Tibial nerve (tissue), 4 donors: ENCODE measurements around the gene MSL3B.

ENCODE experiments used
- DNase-seq, 2 donors: peaks; one replicate each; pipeline ENCODE4 v3.0.0-alpha.2; 2019; ENCODE audit warnings: low spot score in 2 of 2
- H3K27ac ChIP-seq, 4 donors: fragments of 200-600 bp; sonication (generic) in 3 of 4; one replicate each; pipeline ENCODE4 v1.5.1; 2017 to 2019; ENCODE audit warnings: mild to moderate bottlenecking in 1 of 4
- H3K27me3 ChIP-seq, 2 donors: fragments of 200-600 bp; sonication (generic) in 1 of 2; one replicate each; pipeline versions ENCODE4 v1.5.1 to v1.6.0; 2017 to 2019
- H3K36me3 ChIP-seq, 3 donors: fragments of 200-600 bp; sonication (generic); one replicate each; pipeline ENCODE4 v1.5.1; 2018 to 2019
- H3K4me1 ChIP-seq, 4 donors: fragments of 200-600 bp; sonication (generic) in 3 of 4; one replicate each; pipeline ENCODE4 v1.5.1; 2017 to 2019
- H3K4me3 ChIP-seq, 4 donors: fragments of 200-600 bp; sonication (generic) in 3 of 4; one replicate each; pipeline ENCODE4 v1.5.1; 2017 to 2019; ENCODE audit warnings: mild to moderate bottlenecking in 1 of 4, moderate library complexity in 1 of 4
- H3K9me3 ChIP-seq, 4 donors: fragments of 200-600 bp; sonication (generic) in 3 of 4; one replicate each; pipeline ENCODE4 v1.5.1; 2017 to 2019
- CTCF ChIP-seq, 5 experiments: fragments of 200-600 bp in 3 of 5; fragments of 450-650 bp in 2 of 5; sonication (generic) in 3 of 5; IDR thresholded peaks; one replicate each; pipeline ENCODE4 v1.5.1; 2016 to 2019; ENCODE audit warnings: antibody characterized with exemption in 5 of 5, mild to moderate bottlenecking in 3 of 5, moderate library complexity in 2 of 5
- EP300 ChIP-seq, 2 donors: sonication (generic); formaldehyde crosslinking; IDR thresholded peaks; one replicate each; pipeline ENCODE4 v1.6.1; 2017; ENCODE audit warnings: antibody characterized with exemption in 2 of 2, mild to moderate bottlenecking in 1 of 2
- POLR2A ChIP-seq, 2 donors: fragments of 450-650 bp; IDR thresholded peaks; one replicate each; pipeline ENCODE4 v1.6.1; 2017; ENCODE audit warnings: antibody characterized with exemption in 2 of 2, mild to moderate bottlenecking in 2 of 2, moderate library complexity in 2 of 2
- WGBS, 2 donors: methylation state at CpG; one replicate each; pipeline ENCODE4 v1.1.5; 2018; 5-methylcytosine and 5-hydroxymethylcytosine counted together

Gene MSL3B

GRCh38 chr2:233831011-233831721, 37.0 kb downstream of the MSL3B start:
- H3K27me3 ChIP-seq = no peaks in the 10 kb centered on the region
- no peaks in the 10 kb centered on the region for H3K4me1 ChIP-seq
- H3K9me3 ChIP-seq = no peaks in the 10 kb centered on the region
- 65 to 81% methylated on average over 11 to 13 of the region's 14 CpGs for WGBS, 2 donors
- H3K4me3 ChIP-seq = no peak overlapping the region
- H3K36me3 ChIP-seq = no peaks in the 10 kb centered on the region
- DNase-seq = no peak
- TF ChIP-seq CTCF (IDR thresholded peaks at IDR 0.05) (no peak), EP300 (IDR thresholded peaks at IDR 0.05) (no peak), POLR2A (IDR thresholded peaks at IDR 0.05) (no peak)
- no peak overlapping the region for H3K27ac ChIP-seq

DNA sequence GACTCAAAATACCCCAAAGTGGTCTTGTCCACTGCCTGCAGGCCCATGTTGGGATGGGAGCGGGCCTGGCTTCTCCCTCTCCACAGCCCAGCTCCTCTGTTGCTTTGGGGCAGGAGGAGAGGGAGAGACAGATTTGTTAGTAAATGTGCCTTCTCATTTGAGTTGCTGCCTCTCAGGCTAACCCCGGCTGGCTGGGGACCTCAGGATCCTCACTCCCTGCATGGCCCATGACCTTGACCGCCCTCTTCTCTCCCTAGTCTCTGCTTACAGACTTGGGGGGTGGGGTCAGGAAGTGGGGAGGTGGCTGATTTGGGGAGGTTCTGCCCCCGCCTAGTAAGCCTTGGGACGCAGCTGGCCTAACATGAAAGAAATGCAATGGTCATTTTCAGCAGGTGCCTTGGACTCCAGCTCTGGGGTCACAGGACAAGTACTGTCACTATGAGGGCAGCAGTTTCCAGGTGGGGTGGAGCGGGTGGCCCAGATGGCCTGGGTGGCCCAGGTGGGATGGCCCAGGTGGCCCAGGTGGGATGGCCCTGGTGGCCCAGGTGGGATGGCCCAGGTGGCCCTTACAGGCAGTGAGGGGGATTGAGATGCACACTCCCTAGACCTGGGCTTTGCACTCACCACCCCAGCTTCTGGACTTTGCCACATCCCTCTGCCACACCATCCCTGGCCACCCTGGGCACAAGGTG, 37.9 kb downstream of the MSL3B start:
- DNase-seq = no peak
- TF ChIP-seq POLR2A (IDR thresholded peaks at IDR 0.05) = no peak
- TF ChIP-seq CTCF (IDR thresholded peaks at IDR 0.05) = no peak
- no peak for TF ChIP-seq EP300 (IDR thresholded peaks at IDR 0.05)
- WGBS, 2 donors = 89 to 93% methylated on average over 6 of the region's 6 CpGs
- no peaks in the 10 kb centered on the region for H3K9me3 ChIP-seq
- no peak overlapping the region for H3K27ac ChIP-seq
- H3K36me3 ChIP-seq = no peaks in the 10 kb centered on the region
- H3K27me3 ChIP-seq = no peaks in the 10 kb centered on the region
- H3K4me3 ChIP-seq = no peak overlapping the region
- no peaks in the 10 kb centered on the region for H3K4me1 ChIP-seq

GRCh38 chr2:233829193-233830110, 38.7 kb downstream of the MSL3B start:
- Histone ChIP-seq H3K9me3 (no peaks in the 10 kb centered on the region), H3K36me3 (no peaks in the 10 kb centered on the region), H3K4me1 (no peaks in the 10 kb centered on the region), H3K4me3 (no peak overlapping the region), H3K27me3 (no peaks in the 10 kb centered on the region), H3K27ac (no peak overlapping the region)
- no peak for DNase-seq
- TF ChIP-seq POLR2A (IDR thresholded peaks at IDR 0.05) (no peak), EP300 (IDR thresholded peaks at IDR 0.05) (no peak)
- 84 to 86% methylated on average over 11 to 15 of the region's 15 CpGs for WGBS, 2 donors

DNA sequence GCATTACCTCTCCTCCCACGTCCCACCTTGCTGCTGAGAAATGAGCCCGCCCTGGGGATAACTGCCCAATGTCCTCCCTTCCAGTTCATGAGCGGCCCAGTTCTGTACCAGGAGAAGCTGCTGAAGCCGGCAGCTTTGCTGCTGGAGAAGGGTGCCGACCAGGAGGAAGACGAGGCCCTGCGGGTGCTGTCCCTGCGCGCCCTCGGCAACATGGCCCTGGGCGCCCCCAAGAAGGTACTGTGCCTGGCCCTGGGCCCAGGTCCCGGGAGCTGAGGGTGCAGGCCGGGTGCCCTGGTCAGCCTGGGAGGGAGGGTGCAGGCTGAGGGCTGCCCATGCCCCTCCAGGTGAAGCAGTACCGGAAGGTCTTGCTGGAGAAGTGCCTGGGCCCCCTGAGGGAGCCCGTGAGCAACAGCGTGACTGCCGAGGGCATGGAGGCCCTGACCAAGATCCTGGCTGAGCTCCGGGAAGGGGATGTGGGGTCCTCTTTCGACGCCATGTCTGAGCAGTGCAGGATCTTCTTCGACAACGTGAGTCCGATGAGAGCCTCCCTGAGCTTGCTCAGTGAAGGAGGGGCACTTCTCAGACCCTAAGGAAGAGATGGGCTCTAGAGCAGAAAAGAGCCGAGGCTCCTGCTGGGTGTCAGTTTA, 39.5 kb downstream of the MSL3B start:
- no peak overlapping the region for H3K4me3 ChIP-seq
- no peaks in the 10 kb centered on the region for H3K36me3 ChIP-seq
- TF ChIP-seq CTCF (IDR thresholded peaks at IDR 0.05) (no peak), EP300 (IDR thresholded peaks at IDR 0.05) (no peak)
- WGBS, 2 donors = 79 to 81% methylated on average over 11 to 16 of the region's 24 CpGs
- no peak for DNase-seq
- no peaks in the 10 kb centered on the region for H3K27me3 ChIP-seq
- no peaks in the 10 kb centered on the region for H3K9me3 ChIP-seq
- no peak overlapping the region for H3K27ac ChIP-seq
- H3K4me1 ChIP-seq = no peaks in the 10 kb centered on the region

DNA sequence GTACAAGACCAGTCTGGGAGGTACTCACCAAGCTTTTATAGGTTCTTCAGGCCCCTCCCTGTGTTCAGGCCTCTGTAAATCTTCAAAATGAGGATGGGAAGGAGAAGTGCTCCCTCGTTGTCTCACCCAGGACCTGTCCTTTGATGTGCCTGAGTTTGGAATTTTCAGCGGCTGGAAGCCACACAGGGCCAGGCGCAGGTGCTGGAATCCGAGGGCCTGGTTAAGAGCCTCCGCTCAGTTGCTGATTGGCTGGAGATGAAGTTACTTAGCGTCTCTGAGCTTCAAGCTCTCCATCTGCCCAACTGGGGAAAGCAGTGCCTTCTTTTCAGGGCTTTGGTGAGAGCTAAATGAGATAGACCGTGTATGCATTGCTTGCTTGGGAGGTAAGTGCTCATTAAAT, 43.8 kb downstream of the MSL3B start:
- no peak for DNase-seq
- WGBS, 2 donors = 69 to 72% methylated on average over 7 of the region's 7 CpGs
- Histone ChIP-seq H3K4me3 (no peak overlapping the region), H3K9me3 (no peaks in the 10 kb centered on the region), H3K27me3 (no peaks in the 10 kb centered on the region), H3K4me1 (no peaks in the 10 kb centered on the region), H3K27ac (no peak overlapping the region), H3K36me3 (no peaks in the 10 kb centered on the region)
- TF ChIP-seq CTCF (IDR thresholded peaks at IDR 0.05) (no peak), EP300 (IDR thresholded peaks at IDR 0.05) (no peak), POLR2A (IDR thresholded peaks at IDR 0.05) (no peak)
